ENCODE data around the gene HECW1.
A peak's percentile ranks its signal among the peaks of the same experiment; 100 is the strongest.
"Not testable (repeated sequence)": the region's sequence is repeated elsewhere in the genome, so short reads cannot be mapped to it uniquely, and the experiment has no call there.

Gene HECW1

DNA sequence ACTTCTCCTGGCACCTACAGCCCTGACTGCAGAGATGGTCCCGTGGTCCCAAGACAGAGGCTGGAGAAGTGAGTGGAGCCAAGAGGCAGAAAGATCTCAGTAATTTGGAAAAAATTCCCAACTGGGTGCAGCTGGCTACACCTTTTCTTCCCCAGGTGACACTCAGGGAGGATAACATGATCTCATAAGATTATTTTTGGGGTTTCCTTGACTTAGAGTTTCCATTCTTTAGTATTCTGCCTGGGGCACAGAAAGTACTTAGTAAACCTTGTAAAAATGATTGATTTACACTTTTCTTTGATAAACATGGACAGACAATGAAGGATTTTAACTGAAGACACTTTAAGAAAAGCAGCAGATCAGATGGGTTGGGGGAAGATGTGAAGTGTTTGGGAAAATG lies 38.6 kb downstream of the HECW1 start:
- DNase-seq: no peak

DNA sequence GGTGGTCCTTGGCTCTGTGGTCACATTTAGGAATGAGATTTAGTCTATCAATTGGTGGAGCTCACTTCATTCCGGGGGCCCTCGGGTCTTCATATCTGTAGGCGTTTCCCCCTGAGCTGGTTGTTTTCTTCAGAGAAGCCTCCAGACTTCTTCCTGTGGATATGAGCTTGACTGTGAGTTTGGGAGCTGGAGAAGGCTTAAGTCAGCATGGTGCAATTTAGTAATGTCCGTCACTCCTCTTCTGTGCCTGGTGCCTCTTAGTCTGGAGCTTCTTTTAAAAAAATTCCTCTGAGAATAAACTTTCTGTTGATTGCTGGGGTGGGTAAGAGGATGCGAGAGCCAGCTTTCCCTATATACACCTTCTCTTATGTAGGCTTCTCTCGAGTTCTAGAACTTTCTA lies 40.2 kb downstream of the HECW1 start:
- no peak for DNase-seq

DNA sequence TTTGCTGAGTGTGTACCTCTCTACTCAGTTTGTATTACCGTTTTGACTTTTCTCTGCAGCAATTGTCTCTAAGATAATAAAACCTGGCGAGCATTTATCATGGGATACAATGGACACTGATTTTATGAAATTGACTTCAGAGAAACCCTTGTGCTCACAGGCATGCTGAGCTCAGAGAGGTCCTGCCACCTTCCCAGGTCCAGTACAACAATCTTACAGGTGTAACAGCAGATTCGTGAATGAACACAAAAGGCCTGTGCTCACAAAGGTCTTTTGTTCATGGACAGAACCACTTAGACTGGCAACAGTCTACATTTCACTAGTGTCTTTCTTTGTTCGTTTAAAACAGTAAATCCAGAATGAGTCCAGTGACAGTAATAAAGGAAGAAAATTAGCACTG lies 43.2 kb downstream of the HECW1 start:
- no peak for DNase-seq

DNA sequence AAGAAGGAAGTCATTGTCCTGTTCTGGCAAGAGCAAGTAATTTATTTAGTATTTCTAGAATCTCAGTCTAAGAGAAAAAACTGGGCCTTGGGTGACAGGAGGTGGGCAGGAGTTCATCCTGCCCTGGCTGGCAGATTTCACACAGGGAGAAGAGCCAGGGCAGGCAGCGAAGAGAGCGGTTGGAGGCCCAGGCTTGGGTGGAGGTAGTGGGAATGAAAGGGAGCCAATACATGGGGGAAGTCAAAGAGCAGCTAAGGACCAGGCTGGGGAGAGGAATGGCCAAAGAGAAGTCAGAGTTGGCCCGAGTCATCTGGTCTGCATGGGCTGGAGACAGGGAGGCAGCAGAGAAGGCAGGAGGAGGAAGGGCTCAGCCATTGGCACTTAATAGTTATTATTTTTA lies 51.4 kb downstream of the HECW1 start:
- no peak for DNase-seq

DNA sequence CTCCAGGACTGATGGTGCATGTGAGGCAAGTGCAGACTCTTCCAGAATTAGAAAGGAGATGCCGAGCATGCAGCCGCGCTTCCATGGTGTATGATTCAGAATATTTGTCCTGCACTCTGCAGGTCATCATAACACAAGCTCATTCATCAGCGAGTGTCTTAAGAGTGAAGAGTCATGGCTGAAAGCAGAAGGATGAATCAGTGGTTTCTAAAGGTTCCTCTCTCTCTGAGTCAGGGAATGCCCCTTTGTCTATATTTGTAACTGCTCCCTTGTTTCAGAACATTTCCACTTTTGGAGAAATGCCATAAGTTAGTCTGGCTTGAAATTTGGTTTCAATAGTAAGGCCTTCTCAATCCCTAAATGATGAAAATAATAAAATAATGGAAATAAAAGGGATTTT lies 52.3 kb downstream of the HECW1 start:
- peak; percentile 25 for DNase-seq

DNA sequence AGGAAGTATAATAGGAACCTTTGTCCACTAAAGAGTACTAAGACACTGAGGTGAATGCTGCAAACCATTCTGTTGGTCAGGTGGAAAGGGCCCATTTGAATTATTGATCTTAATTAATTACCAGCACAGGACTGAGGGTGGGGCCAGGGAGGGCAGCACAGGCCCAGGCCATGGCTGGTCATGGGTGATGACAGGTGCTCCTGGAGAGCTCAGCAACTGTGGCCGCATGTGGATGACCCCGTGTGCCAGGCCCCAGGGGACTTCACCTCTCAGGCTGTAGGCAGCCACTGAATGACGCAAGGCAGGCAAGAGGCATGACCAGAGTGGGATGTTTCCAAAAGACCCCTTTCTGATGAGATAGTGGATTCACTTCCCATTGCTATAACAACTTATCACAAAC lies 54.2 kb downstream of the HECW1 start:
- DNase-seq: no peak

DNA sequence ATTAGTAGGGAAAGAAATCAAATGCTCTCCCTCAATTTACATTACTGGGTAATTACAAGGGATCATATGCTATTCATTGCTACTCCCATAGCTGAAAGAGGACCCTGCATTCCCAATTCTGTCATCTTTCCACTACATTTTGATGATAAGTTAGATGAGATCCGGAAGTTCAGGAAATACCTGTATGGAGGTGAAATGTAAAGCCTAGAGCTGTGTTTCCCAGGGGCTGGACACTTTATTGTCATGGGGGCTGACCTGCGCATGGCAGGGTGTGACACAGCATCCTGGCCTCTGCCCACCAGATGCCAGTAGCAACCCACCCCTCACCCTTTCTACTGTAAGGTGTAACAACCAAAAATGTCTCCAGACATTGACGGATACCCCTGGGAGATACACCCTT lies 56.6 kb downstream of the HECW1 start:
- DNase-seq: no peak

DNA sequence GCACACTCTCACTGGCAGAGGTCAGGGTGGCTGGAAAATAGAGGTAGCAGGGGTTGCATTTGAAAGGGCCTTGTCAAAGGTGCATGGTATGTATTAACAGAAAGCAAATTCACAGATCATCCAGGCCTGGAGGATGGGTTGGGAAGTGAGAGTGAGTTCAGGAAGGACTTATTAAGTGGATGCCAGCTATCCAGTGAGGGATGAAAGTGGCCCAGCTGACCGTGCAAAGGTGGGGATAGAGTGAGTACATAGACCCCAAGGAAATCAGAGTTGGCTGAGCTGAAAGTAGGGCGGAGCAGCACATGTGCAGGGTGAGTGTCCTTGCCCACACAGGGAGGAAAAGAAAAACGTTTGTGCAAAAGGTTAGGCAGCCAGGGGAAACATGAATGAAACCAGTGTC lies 58.1 kb downstream of the HECW1 start:
- no peak for DNase-seq

DNA sequence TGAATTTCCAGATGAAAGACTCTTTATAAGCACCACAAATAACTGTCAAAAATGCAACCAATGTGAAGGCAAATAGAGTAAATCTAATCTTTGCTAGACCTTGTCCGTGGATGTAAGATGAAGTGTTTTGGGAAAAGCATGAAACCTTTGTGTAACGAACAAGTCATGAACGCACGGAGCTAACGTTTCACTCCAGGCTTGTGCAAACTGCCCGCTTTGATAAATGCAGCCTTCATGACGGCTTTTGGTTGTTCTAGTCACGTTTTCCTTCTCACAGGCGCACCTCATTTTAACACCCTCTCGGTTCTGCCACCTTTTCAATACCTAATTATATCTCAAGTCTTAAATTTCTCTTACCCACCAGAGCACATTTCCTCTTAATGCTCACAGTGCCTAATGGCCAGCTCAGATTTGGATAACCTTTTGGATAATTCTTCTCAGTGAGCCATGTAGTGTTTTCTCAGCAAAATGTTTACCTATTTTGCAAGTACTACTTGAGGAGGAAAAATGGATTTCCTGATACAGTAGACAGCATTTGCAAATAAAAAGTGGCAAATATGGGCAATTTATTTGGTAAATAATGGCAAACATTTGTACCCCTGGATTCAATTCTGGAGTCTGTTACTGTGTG lies 63.2 kb downstream of the HECW1 start:
- DNase-seq: no peak

DNA sequence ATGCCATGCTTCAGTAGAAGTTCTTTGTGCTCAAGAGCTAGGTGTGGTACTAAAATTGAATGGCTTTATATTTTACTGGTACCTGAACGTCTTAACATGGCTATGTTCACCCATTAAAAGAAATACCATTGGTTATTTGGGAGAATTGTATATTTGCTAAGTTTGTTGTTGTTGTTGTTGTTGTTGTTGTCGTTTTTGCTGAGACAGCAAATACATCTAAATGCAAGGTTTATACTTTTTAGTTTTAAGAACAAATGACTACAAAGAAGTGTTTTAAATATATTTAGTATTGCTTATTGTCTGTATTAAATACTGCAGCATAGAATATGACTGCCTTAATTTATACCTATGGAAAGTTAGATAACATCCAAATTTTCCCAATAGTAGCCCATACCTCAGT lies 66.9 kb downstream of the HECW1 start:
- DNase-seq: no peak

DNA sequence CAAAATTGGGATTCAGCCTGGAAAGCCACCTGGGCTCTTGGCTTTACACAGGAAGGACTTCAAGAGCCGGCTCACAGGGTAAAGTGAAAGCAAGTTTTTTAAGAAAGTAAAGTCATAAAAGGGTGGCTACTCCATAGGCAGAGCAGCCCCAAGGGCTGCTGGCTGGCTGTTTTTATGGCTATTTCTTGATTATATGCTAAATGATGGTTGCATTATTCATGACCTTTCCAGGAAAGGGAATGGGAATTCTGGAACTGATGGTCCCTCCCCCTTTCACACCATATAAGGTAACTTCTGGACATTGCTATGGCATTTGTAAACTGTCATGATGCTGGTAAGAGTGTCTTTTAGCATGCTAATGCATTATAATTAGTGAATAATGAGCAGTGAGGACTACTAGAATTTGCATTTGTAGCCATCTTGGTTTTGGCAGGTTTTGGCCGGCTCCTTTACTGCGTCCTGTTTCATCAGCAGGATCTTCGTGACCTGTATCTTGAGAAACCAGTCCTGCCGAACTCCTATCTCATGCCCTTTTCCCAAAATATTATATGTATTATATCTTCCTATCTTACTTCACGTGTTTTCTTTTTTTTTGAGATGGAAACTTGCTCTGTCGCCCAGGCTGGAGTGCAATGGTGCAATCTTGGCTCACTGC lies 80.5 kb downstream of the HECW1 start:
- DNase-seq: no peak

DNA sequence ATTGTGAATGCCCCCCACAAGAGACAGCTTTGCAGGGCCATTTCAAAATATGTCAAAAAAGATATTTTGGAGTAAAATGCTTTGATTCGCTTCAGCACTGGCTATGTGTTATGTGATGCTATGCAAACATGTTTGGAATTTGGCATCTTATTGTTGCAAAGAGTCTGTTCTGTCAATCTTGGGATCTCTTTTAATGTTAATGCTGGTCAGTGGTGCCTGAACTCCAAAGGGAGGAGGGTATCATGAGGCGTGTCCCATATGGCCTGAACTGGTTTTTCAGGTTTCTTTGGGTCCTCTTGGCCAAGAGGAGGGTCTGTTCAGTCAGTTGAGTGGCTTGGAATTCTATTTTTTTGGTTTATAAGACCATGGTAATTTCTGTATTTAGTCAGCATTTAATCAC lies 81.4 kb downstream of the HECW1 start:
- DNase-seq: no peak

DNA sequence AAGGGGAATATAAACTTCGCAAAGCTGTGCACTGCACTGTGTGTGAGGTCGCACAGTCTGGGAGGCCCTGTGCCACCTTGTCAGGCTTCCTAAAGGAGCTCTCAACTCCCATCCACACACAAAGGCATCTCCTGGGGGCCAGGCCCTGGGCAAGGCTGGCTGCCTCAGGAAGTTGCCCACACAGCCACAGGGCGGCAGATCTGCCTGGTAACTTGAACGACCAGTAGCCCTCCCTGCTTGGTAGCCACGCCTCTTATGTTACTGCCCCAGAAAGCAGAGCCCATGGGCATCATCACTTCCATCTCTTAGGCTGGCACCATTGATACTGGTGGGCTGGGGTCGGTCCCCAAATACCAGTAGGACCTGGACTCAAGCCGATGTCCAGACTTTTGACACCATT lies 82.8 kb downstream of the HECW1 start:
- DNase-seq: no peak

DNA sequence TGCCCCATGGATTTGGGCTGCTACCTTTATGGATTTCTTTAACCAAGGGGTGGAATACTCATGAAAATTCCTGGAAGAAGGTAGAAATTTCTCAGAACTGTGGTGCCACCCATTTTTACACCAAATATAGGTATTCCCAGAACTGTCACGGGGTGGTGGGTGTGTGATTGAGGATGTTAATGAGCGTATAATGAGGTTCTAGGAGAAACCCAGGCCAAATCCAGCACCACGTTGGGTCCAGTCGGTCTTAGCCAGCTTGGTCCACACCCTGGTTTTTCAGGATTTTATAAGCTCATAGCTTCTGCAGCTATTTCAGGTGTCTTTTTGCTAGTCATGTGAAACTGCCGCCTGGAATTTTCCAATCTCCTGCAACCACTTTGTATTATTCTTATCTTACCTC lies 83.3 kb downstream of the HECW1 start:
- no peak for DNase-seq

DNA sequence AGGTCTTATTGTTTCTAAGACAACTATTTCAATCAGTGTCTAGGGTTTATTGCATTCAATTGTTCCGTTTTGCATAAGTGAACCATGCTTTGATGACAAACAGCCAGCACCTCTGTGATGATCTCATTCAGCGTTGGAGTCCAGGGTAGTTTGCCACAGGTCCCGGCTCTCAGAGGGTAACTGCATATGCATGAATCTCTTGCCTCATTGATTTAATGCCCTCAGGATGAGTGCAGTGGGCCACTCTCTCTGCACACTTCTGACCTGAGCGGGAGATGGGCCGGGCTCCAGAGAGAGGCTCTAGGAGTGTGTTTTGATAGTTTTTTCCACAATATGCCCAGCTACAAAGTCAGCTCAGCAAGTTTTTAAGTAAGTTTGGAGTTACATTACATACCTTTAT lies 83.9 kb downstream of the HECW1 start:
- peak; percentile 37 for DNase-seq

DNA sequence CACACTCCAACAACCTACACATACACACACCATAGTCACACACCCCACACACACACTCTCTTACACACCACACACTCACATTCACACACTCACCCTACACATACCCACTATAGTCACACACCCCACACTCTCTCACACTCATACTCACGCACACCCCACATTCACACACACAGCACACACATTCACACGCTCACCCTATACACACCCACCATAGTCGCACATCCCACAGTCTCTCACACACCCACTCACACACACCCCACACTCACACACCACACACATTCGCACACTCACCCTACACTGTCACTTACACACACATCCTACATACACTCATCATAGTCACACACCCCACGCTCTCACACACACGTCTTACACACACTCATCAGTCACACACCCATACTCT lies 85.6 kb downstream of the HECW1 start:
- no peak for DNase-seq

DNA sequence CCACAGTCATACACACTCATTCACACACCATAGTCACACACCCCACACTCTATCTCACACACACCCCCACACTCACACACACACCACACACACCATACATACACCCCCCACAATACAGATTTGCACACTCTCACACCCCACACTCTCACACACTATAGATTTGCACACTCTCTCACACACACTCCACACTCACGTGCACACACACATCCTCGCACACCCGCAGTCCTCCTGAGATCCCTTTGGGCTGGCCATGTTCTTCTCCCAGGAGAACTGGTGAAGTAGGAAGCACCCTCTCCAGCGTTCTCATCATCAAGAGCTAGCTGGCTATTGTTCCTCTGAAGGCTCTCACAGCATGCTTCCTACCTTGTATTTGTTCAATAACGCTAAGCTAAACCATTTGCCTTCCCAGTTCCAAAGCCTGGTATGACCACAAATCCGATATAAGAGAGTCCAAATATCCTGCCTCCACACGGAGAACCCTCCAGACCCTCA lies 86.2 kb downstream of the HECW1 start:
- DNase-seq: no peak

DNA sequence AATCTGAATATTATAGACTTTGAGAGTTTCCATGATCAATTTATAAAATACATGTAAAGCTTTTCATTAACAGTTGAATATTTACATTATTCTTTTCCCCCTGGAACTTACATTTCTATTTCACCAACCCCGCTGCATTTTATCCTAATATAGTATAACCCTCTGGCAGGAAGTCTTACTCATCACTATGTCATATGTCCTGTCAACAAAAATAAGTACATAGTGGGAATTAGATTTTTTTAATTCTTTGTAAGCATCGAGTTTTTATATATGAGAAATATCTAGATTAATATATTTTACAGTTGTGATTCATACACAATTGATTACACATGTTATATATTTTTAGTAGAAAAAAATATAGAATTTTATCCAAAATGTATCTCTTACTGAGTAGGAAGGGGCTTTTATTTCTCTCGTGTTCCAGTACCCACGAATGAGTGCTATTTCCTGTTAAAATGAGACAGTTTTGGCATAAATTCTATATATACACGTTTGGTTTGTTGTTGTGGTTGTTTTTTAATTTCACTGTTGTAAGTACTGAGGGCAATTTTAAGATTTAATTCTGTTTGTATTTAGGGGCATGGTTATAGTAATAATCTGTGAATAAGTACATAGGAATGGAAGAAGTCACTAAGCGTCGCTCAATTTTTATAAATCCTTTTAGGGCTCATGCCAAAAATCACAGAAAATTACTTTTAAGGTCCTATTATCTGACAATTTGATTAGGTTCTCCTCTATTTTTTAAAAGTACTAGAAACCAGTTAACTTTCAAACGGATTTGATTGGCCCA lies 87.1 kb downstream of the HECW1 start:
- DNase-seq: no peak

DNA sequence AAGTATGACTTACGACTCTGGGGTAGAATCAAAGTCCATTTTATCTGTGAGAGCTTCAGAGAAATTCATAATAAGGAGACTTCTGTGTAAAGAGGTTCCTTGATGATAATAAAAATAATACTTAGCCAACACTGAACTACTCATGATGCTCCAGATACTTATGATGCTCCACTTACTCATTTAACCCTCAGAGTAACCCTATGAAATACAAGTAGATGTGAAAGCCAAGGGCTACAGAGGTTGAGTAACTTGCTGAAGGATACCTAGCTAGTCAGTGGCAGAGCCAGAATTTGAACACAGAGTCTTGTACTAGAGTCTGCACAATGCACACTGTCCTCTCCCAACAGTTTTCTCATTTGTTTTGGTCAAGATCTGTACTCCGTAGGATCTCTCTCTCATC lies 89.5 kb downstream of the HECW1 start:
- no peak for DNase-seq

DNA sequence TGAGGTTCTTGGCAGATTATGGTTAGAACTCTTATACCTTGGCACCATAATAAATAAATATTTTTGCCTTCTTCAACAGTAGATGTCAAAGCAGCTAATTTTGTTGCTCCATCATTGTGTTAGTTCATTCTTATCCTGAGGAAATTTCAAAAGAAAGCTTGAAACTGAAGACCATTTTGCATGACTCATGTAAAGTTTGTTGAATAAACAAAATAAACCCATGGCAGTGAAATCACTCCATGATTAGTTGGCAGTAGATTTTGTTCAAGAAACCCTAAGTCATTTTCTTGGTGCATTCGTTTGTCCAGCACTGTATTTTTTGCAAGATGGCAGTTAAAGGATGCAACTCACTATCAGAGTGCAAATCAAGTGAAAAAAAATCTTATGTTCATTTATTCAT lies 91.6 kb downstream of the HECW1 start:
- no peak for DNase-seq

DNA sequence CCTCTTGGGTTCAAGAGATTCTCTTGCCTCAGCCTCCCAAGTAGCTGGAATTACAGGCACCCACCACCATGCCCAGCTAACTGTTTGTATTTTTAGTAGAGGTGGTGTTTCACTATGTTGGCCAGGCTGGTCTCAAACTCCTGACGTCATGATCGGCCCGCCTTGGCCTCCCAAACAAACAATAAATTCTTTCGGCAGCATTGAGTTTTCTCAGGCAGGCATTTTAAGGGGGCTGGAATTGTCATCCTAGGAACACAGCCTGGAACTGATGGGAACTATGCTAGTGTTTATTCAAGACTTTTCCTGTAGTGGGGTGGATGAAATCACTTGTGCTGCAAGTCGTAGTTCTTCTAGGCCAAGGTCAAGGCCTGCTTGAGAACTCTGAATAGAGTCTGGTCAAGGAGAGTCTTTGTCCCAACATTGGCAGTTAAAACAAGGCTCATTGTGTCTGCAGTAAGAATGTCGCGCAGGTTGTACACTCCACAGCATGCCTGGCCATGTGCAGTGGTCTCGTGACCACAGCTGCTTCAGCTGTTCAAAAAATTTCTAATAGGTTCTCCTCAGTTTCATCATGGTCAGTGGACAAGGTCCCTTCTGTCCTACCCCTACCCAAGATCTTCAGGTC lies 92.8 kb downstream of the HECW1 start:
- DNase-seq: no peak

DNA sequence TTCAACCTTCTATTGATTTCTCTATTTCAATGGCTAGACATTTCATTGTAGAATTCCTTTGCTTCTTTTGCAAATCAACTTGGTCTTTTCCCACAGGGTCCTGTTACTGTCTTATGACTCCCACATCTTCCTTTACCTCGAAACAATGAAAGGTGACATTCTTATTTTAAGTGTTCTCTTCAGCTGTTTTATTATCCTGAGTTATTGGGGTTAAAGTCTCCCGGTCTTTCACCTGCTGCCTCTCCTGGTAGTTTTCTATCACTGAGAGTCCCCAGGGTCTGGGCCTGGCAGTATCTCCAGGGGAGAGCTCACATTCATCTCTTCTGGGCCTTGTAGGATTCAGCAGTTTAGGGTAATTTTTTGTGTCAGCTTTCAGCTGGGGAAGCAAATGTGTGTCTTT lies 95.8 kb downstream of the HECW1 start:
- DNase-seq: no peak

DNA sequence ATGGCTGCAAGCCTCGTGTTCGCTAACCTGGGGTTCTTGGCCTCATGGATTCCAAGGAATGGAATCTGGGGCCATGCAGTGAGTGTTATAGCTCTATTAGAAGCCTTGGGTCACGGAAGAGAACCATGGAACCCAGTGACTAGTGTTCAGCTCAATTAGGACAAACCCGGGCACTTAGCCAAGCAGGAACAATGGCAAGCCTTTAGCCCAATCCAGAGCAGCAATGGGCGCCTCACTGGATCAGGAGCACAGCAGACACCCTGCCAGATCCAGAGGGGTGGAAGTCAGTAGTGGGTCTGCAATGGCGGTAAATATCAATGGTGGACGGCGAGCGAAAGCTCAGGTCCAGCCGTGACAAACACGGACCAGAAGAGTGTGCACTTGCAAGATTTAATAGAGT lies 98.1 kb downstream of the HECW1 start:
- not testable (repeated sequence) for DNase-seq

DNA sequence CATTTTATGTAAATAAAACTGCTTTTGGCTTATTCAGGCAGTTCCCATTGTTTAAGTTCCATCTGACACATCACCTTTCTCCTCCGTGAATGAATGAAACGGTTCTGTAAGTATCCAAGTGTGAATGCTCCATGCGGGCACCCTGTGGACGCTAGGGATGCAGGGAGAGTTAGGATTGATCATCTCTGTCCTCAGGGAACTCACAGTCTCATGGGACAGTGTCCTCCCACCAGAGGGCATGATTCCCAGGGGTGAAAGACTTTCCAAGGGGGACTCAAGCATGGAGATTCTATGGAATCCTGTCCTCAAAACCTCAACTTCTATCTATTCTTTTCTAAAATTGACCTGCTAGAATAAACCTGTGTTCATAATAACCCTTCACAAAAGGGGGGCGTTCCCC lies 98.8 kb downstream of the HECW1 start:
- DNase-seq: no peak
